ENCODE measurements around the gene RAB18.

DNA sequence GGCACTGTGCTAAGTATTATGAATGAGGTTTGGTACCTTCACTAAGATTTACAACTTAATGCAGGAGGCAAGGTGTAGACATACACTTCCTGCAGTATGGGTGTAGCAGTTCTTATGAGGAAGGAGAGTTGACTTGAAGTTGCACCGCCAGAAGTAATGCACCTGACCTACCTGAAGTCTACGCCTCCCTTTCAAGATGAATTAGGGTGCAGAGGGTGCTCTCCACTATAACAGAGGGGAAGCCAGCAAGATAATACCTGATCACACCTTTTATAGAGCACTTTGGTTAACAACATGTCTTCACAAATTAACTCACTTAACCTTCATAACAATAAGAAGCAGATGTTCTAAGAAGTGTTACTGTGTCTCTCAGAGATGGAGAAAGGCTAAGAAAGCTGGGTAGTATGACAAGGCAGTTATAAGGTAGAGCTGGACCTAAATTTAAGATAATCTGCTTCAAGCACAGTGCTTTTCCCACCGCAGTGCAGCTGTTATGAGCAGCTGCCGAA, 552 bp upstream of the RAB18 start:
- TF ChIP-seq, protein P1, sequence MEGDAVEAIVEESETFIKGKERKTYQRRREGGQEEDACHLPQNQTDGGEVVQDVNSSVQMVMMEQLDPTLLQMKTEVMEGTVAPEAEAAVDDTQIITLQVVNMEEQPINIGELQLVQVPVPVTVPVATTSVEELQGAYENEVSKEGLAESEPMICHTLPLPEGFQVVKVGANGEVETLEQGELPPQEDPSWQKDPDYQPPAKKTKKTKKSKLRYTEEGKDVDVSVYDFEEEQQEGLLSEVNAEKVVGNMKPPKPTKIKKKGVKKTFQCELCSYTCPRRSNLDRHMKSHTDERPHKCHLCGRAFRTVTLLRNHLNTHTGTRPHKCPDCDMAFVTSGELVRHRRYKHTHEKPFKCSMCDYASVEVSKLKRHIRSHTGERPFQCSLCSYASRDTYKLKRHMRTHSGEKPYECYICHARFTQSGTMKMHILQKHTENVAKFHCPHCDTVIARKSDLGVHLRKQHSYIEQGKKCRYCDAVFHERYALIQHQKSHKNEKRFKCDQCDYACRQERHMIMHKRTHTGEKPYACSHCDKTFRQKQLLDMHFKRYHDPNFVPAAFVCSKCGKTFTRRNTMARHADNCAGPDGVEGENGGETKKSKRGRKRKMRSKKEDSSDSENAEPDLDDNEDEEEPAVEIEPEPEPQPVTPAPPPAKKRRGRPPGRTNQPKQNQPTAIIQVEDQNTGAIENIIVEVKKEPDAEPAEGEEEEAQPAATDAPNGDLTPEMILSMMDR (optimal IDR thresholded peaks at IDR 0.05 in 1 of 3, IDR thresholded peaks at IDR 0.05 in 1 of 3, conservative IDR thresholded peaks at IDR 0.05 in 1 of 3; ENCODE audit: extremely low read depth in 1 of 3, insufficient read depth in 2 of 3, low read length in 3 of 3) = no peak
- no peak for TF ChIP-seq EZH2 (IDR thresholded peaks at IDR 0.05; ENCODE audit: low read length)

Data from keratinocyte (primary cell).